Neural progenitor cell (in vitro differentiated cells): ENCODE data around the gene GAB2.

ENCODE experiments used
- CTCF ChIP-seq: fragments of 200-600 bp; sonication (generic); IDR thresholded peaks from 2 replicates; pipeline ENCODE4 v1.5.1; 2017; ENCODE audit warnings: antibody characterized with exemption, mild to moderate bottlenecking
- EZH2 ChIP-seq: fragments of 200-600 bp; sonication (generic); IDR thresholded peaks from 2 replicates; pipeline ENCODE4 v1.6.1; 2017; ENCODE audit warnings: antibody characterized with exemption, mild to moderate bottlenecking, moderate library complexity

- TF ChIP-seq CTCF (no peak), EZH2 (no peak)
Measured at GRCh38 chr11:78424334-78425270, 7.0 kb upstream of the GAB2 start.
